ENCODE data around the gene TWSG1. TPM values are rescaled to one million over a fixed set of nuclear protein-coding genes. Genes with fewer than 3 reads are reported as not detected.
"Not testable (repeated sequence)": the region's sequence is repeated elsewhere in the genome, so short reads cannot be mapped to it uniquely, and the experiment has no call there.

TWSG1 gene
- polyA plus RNA-seq, 1 experiment = 328 TPM

GRCh38 chr18:9446839-9447238, 112.3 kb downstream of the TWSG1 start:
- Histone ChIP-seq H3K4me3 (ENCODE audit: low read depth, low read length) (no peak overlapping the region), H3K27me3 (ENCODE audit: control insufficient read depth, insufficient read depth, low read length) (no peaks in the 10 kb centered on the region), H3K27ac (ENCODE audit: low read depth, low read length) (no peak overlapping the region), H3K9me3 (ENCODE audit: control insufficient read depth, insufficient read depth, low read length) (peaks cover 19% of the 10 kb centered on the region)
- ChIA-PET POLR2A (no interaction called here), CTCF (no interaction called here)
- DNase-seq (ENCODE audit: low read depth, low spot score) = no peak
- no peak for TF ChIP-seq CTCF (IDR thresholded peaks at IDR 0.05; ENCODE audit: low read depth, low read length)

- H3K4me3 ChIP-seq (ENCODE audit: low read depth, low read length) = no peak overlapping the region
- no peak for DNase-seq (ENCODE audit: low read depth, low spot score)
- no peak overlapping the region for H3K27ac ChIP-seq (ENCODE audit: low read depth, low read length)
- POLR2A ChIA-PET = no interaction called here
- no peaks in the 10 kb centered on the region for H3K27me3 ChIP-seq (ENCODE audit: control insufficient read depth, insufficient read depth, low read length)
- TF ChIP-seq CTCF (IDR thresholded peaks at IDR 0.05; ENCODE audit: low read depth, low read length) = no peak
- peaks cover 19% of the 10 kb centered on the region for H3K9me3 ChIP-seq (ENCODE audit: control insufficient read depth, insufficient read depth, low read length)
- CTCF ChIA-PET = no interaction called here
These were observed 112.8 kb downstream of the TWSG1 start for GRCh38 chr18:9447334-9447733.

GRCh38 chr18:9449600-9450414, 115.2 kb downstream of the TWSG1 start:
- ChIA-PET POLR2A (no interaction called here), CTCF (no interaction called here)
- no peak for TF ChIP-seq CTCF (IDR thresholded peaks at IDR 0.05; ENCODE audit: low read depth, low read length)
- no peak for DNase-seq (ENCODE audit: low read depth, low spot score)
- Histone ChIP-seq H3K27me3 (ENCODE audit: control insufficient read depth, insufficient read depth, low read length) (no peaks in the 10 kb centered on the region), H3K9me3 (ENCODE audit: control insufficient read depth, insufficient read depth, low read length) (peaks cover 19% of the 10 kb centered on the region), H3K27ac (ENCODE audit: low read depth, low read length) (no peak overlapping the region), H3K4me3 (ENCODE audit: low read depth, low read length) (no peak overlapping the region)

GRCh38 chr18:9450920-9451319, 116.3 kb downstream of the TWSG1 start:
- H3K27me3 ChIP-seq (ENCODE audit: control insufficient read depth, insufficient read depth, low read length); CTCF ChIA-PET; POLR2A ChIA-PET; DNase-seq (ENCODE audit: low read depth, low spot score); H3K4me3 ChIP-seq (ENCODE audit: low read depth, low read length); H3K27ac ChIP-seq (ENCODE audit: low read depth, low read length): not testable (repeated sequence)
- H3K9me3 ChIP-seq (ENCODE audit: control insufficient read depth, insufficient read depth, low read length) = peaks cover 22% of the 10 kb centered on the region

Other genes starting within 250 kb of the TWSG1 start
- 163 and 207 TPM in 2 replicates for gene NDUFV2, start 232.1 kb upstream of the TWSG1 start, polyA plus RNA-seq (2011; rRNA removed)
- 8.5 and 10.4 TPM in 2 replicates for gene ANKRD12, start 198.0 kb upstream of the TWSG1 start, polyA plus RNA-seq (2011; rRNA removed)
- gene RALBP1, start 140.7 kb downstream of the TWSG1 start, polyA plus RNA-seq (2011; rRNA removed) = 49.1 and 59.8 TPM in 2 replicates